ENCODE results near the gene FLT3.
"Not testable (repeated sequence)": the region's sequence is repeated elsewhere in the genome, so short reads cannot be mapped to it uniquely, and the experiment has no call there.

FLT3 gene

GRCh38 chr13:28120317-28120716 is 19.9 kb upstream of the FLT3 start:
- DNase-seq (ENCODE audit: extremely low read depth, low read depth), result no peak
- TF ChIP-seq CTCF (IDR thresholded peaks at IDR 0.05; ENCODE audit: low read depth, low read length), result no peak

GRCh38 chr13:28117689-28118377 is 17.5 kb upstream of the FLT3 start:
- TF ChIP-seq CTCF (IDR thresholded peaks at IDR 0.05; ENCODE audit: low read depth, low read length), result no peak
- no peak for DNase-seq (ENCODE audit: extremely low read depth, low read depth)

- no peak for DNase-seq (ENCODE audit: extremely low read depth, low read depth)
- no peak for TF ChIP-seq CTCF (IDR thresholded peaks at IDR 0.05; ENCODE audit: low read depth, low read length)
Observed at GRCh38 chr13:28116736-28117135, 16.4 kb upstream of the FLT3 start.

- no peak for DNase-seq (ENCODE audit: extremely low read depth, low read depth)
- no peak for TF ChIP-seq CTCF (IDR thresholded peaks at IDR 0.05; ENCODE audit: low read depth, low read length)
Observed at GRCh38 chr13:28110414-28110813, 10.0 kb upstream of the FLT3 start.

GRCh38 chr13:28106976-28107375 is 6.6 kb upstream of the FLT3 start:
- no peak for TF ChIP-seq CTCF (IDR thresholded peaks at IDR 0.05; ENCODE audit: low read depth, low read length)
- DNase-seq (ENCODE audit: extremely low read depth, low read depth), result no peak

GRCh38 chr13:28101886-28102285 is 1.5 kb upstream of the FLT3 start:
- DNase-seq (ENCODE audit: extremely low read depth, low read depth), result not testable (repeated sequence)

- DNase-seq (ENCODE audit: extremely low read depth, low read depth), result no peak
- no peak for TF ChIP-seq CTCF (IDR thresholded peaks at IDR 0.05; ENCODE audit: low read depth, low read length)
Observed at GRCh38 chr13:28099396-28100149, 803 bp downstream of the FLT3 start.

Measured in AG09319 (cell line).